Astrocyte of the spinal cord (primary cell): Measurements from ENCODE around the gene HMGXB3.

Experiments used
- DNase-seq: peaks from one replicate; pipeline ENCODE4 v3.0.0; 2011; ENCODE audit warnings: low read depth, low spot score
- H3K4me3 ChIP-seq: 2 replicates; pipeline ENCODE4 v1.5.1; 2011; ENCODE audit warnings: low read depth, mild to moderate bottlenecking, low read length, moderate library complexity
- CTCF ChIP-seq: IDR thresholded peaks from 2 replicates; pipeline ENCODE4 v1.5.1; 2012; ENCODE audit warnings: low read depth, mild to moderate bottlenecking, low read length, inconsistent platforms
- in situ Hi-C: cut with HindIII; loops from 2 replicates; pipeline ENCODE4 v1.10.0; 2017; ENCODE audit warnings: low sequenced_read_pairs

Gene HMGXB3

GRCh38 chr5:150073677-150074076, 73.1 kb downstream of the HMGXB3 start:
- no peak for DNase-seq
- TF ChIP-seq CTCF, result no peak
- H3K4me3 ChIP-seq, result no peak overlapping the region
- in situ Hi-C loops, result no loop called here

GRCh38 chr5:150075233-150075632, 74.7 kb downstream of the HMGXB3 start:
- H3K4me3 ChIP-seq, result no peak overlapping the region
- TF ChIP-seq CTCF, result no peak
- in situ Hi-C loops, result no loop called here

GRCh38 chr5:150075806-150076205, 75.3 kb downstream of the HMGXB3 start:
- H3K4me3 ChIP-seq, result no peak overlapping the region
- DNase-seq, result no peak
- in situ Hi-C loops, result no loop called here
- TF ChIP-seq CTCF, result peak; percentile 7

More at GRCh38 chr5:150075233-150075632, 74.7 kb downstream of the HMGXB3 start:
- DNase-seq, result no peak

GRCh38 chr5:150077060-150077459, 76.5 kb downstream of the HMGXB3 start:
- TF ChIP-seq CTCF, result no peak
- in situ Hi-C loops, result no loop called here
- no peak overlapping the region for H3K4me3 ChIP-seq
- no peak for DNase-seq

GRCh38 chr5:150077996-150078801, 77.7 kb downstream of the HMGXB3 start:
- no peak for TF ChIP-seq CTCF
- DNase-seq, result no peak
- H3K4me3 ChIP-seq, result no peak overlapping the region
- in situ Hi-C loops, result no loop called here

- TF ChIP-seq CTCF, result no peak
- no peak for DNase-seq
- H3K4me3 ChIP-seq, result no peak overlapping the region
- in situ Hi-C loops, result no loop called here
Observed at GRCh38 chr5:150078802-150079689, 78.5 kb downstream of the HMGXB3 start.
